Activated naive CD4-positive, alpha-beta T cell treated with Interleukin-2 at 50 U/mL for 16 hours (primary cell): Measurements from ENCODE around the gene DNAH14.
"Not testable (repeated sequence)": the region's sequence is repeated elsewhere in the genome, so short reads cannot be mapped to it uniquely, and the experiment has no call there.

Experiments used
- DNase-seq: peaks from one replicate; pipeline ENCODE4 v3.0.0-alpha.2; 2020

Gene DNAH14

DNA sequence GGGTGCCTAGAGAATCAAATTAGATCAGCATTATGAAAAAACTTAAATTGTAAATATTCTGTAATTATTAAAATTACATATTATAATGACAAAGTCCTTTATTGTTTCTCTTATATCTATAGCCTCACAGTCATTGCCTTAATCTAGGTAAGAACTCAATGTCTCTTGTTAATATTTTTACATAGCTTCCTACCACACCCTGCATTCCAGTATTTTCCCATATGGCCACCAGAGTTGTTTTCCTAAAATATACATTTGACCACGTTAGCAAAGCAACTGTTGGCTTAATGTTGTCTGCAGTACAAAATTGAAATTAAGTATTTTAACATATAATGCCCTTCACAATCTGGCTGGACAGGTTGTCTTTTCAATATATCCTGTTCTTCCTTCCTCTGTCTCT lies 230.3 kb downstream of the DNAH14 start:
- DNase-seq: no peak

GRCh38 chr1:225177409-225177808 lies 247.9 kb downstream of the DNAH14 start:
- DNase-seq: not testable (repeated sequence)

GRCh38 chr1:225179686-225180085 lies 250.2 kb downstream of the DNAH14 start:
- no peak for DNase-seq

GRCh38 chr1:225182716-225183115 lies 253.2 kb downstream of the DNAH14 start:
- DNase-seq: no peak

DNA sequence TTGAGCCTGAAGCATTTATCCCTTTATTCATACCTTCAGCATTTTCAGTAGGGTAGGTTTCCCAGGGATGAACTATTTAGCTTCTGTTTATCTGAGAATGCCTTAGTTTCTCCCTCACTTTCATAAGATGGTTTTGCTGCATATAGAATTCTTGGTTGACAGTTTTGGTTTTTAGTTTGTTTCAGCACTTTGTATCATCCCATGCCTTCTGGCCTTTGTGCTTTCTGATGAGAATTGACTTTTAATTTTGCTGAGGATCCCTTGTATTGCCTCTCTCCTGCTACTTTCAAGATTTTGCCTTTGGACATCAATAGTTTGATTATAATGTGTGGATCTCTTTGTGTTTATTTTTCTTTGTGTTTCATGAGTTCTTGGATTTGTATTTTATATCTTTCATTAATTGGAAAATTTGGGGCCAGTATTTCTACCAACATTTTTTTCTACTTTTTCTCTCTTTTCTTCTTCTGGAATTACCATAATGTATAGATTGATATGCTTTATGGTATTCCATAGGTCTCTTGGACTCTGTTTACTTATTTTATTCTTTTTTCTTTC lies 261.8 kb downstream of the DNAH14 start:
- DNase-seq: no peak

- no peak for DNase-seq
Observed at GRCh38 chr1:225201447-225201846, 272.0 kb downstream of the DNAH14 start.

DNA sequence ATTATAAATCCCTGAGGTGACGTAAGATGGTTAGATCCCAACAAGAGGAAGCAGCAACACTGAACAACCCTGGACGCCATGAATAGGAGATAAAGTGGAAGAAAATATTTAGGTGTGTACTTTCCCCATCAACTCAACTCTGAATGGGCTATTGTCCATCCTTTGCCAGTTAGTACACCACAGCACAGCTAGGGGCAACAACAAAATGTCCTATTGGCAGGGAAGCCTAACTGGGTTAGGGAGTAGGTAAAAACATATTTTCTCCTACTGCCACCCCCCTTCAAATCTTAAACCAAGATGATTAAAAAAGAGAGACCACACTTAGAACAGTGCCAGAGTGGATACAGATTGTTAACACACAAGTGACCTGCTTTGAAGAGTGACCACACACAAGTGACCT lies 278.3 kb downstream of the DNAH14 start:
- DNase-seq: no peak

DNA sequence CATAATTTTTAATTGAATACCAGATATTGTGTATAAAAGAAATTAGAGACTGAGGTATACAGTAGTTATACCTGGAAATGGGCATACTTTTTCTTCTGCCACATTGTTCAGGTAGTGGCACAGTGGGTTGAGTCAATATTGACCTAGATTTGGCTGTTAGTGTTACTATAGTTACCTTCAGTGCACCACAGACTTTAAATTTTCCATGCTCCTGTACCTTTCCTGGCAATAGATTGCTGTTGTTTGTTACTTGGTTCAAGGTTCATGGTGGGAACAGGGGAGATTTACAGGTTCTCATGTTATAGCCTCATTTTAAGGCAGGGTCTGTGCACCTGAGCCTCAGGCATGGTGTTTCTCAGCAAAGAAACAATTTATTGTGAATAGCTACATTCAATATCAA lies 279.7 kb downstream of the DNAH14 start:
- no peak for DNase-seq

GRCh38 chr1:225210180-225210579 lies 280.7 kb downstream of the DNAH14 start:
- not testable (repeated sequence) for DNase-seq

- DNase-seq: not testable (repeated sequence)
Observed at GRCh38 chr1:225211694-225212442, 282.4 kb downstream of the DNAH14 start.

DNA sequence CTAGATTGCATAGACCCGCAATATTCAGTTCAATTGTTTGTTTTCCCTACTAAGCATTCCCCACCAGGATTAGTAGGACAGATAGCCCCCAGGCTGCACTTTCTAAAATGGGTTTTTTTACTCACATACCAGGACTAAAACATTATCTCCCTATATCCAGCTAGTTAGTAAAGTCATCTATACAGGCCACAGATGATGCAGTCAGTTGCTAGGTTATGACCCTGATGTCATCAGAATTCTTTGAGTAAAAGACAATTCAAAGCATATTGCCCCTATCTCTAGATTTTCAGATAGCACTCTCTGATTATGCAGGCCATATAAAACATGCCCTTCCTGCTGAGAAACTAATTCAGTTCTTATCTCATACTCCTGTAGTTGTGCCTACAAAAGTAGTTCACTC lies 294.8 kb downstream of the DNAH14 start:
- DNase-seq: no peak

GRCh38 chr1:225225681-225226080 lies 296.2 kb downstream of the DNAH14 start:
- no peak for DNase-seq

DNA sequence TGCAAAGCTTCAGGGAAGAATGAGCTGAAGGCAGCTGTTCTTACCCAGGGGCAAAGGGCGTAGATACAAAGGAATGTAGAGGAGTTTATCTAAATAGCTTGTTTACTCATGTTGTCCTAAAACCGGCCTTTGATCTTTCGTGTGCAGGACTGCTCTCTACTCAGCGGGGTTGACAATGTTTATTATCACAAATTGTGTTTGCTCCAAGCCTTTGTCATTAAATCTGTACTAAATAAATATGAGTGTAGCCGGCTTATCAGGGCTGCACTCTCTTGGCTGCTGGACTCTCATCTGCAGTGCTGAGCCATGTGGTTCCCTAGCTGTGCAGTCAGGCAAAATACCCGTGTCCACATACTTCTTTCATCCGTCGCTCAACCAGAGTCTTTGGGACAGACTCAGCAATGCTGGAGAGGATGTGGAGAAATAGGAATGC lies 299.4 kb downstream of the DNAH14 start:
- no peak for DNase-seq

DNA sequence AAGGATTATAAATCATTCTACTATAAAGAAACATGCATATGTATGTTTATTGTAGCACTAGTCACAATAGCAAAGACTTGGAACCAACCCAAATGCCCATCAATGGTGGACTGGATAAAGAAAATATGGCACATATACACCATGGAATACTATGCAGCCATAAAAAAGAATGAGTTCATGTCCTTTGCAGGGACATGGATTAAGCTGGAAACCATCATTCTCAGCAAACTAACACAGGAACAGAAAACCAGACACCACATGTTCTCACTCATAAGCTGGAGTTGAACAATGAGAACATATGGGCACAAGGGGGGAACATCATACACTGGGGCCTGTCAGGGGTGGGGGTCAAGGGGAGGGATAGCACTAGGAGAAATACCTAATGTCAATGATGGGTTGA lies 300.0 kb downstream of the DNAH14 start:
- not testable (repeated sequence) for DNase-seq

DNA sequence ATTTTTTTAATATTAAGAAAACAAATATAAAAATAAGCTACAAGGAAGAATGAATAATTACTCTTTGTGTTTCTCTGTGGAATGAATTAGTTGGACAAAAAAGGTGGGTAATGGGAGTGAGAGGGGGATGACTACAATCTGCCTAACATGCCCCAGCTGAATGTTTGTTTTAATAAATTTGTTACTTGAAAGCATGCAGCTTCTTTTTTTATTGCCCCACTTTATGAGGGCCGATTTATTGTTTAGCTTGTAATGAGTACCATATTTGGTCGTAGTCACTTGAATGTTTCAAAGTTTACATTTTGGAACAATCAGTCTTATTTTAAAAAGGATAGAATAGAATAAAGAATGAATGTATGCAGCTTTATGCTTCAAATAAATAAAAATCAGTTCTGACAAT lies 301.0 kb downstream of the DNAH14 start:
- DNase-seq: no peak

DNA sequence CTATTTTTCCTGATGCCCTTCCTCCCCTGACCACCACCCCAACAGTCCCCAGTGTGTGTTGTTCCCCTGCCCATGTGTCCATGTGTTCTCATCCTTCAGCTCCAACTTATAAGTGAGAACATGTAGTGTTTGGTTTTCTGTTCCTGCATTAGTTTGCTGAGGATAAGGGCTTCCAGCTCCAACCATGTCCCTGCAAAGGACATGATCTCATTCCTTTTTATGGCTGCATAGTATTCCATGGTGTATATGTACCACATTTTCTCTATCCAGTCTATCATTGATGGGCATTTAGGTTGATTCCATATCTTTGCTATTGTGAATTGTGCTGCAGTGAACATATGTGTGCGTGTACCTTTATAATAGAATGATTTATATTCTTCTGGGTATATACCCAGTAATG lies 303.5 kb downstream of the DNAH14 start:
- not testable (repeated sequence) for DNase-seq

- DNase-seq: no peak
Observed at GRCh38 chr1:225242611-225243010, 313.1 kb downstream of the DNAH14 start.

GRCh38 chr1:225250432-225250831 lies 321.0 kb downstream of the DNAH14 start:
- DNase-seq: no peak

GRCh38 chr1:225253173-225253572 lies 323.7 kb downstream of the DNAH14 start:
- DNase-seq: no peak

DNA sequence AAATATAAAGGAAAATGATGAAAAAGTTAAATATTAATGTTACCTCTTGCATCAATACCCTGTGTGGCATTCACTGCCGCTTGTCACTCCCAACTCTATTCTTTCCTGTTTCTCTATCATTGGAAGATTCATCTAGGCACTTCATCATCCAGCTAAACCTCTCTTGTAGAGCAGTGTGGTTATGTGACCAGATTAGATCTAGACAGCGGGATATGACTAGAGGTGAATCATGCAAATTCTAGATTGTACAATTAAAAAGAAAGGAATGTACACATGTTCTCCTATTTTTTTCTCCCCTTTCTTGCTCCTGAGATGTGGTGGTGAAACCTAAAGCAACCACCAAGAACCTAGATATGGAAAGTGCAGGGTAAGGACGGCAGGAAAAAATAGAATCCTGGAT lies 324.3 kb downstream of the DNAH14 start:
- no peak for DNase-seq

DNA sequence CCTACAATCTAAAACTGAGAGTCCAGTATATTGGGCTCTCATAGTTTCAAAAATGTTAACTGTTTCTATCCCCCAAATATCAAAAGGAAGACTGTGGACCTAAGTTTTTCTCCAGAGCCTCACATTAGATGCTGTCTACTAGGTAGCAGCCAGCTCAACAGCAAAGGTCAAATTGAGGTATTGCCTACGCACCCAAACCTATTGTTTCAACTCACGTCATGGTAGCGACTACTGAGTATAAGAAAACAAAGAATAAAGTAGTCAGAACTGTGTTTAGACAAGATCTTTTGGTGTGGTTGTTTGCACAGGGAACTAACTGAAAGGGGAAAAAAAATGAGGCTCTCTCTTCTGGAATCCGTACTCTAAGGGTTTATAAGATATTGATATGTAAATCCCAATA lies 325.2 kb downstream of the DNAH14 start:
- no peak for DNase-seq

DNA sequence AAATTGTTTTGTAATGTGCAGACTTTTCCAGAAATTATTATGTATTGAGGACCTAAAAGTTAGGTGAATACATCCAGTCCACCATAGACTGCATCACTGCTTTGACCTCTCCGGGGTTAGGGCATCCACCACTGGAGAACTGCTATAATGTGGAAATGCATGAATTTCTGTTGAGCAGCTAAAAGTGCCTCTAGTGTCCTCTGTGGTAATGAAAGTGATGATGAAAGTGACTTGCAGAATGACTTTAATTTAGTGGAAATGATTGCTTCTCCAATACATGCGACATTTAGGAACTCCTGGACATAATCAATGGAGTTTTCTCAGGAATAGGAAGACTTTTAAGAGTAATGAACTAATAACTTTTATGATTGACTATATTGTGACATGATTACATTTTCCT lies 327.6 kb downstream of the DNAH14 start:
- DNase-seq: no peak

- no peak for DNase-seq
Observed at GRCh38 chr1:225258811-225259210, 329.3 kb downstream of the DNAH14 start.

DNA sequence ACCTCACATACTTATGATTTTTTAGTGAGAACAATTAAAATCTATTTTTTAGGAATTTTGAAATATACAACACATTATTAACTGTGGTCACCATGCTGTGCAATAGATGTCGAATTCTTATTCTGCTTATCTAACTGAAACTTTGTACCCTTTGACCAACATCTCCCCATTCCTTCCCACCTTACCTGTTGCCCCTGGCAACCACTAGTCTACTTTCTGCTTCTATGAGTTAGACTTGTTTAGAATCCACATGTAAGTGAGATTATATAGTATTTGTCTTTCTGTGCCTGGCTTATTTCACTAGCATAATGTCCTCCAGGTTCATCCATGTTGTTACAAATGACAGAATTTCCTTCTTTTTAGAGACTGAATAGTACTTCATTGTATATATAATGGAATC lies 330.1 kb downstream of the DNAH14 start:
- no peak for DNase-seq

GRCh38 chr1:225260319-225260718 lies 330.8 kb downstream of the DNAH14 start:
- DNase-seq: no peak
